Measurements from ENCODE around the gene PPP1R16B.
"Not testable (repeated sequence)": the region's sequence is repeated elsewhere in the genome, so short reads cannot be mapped to it uniquely, and the experiment has no call there.

Gene PPP1R16B

DNA sequence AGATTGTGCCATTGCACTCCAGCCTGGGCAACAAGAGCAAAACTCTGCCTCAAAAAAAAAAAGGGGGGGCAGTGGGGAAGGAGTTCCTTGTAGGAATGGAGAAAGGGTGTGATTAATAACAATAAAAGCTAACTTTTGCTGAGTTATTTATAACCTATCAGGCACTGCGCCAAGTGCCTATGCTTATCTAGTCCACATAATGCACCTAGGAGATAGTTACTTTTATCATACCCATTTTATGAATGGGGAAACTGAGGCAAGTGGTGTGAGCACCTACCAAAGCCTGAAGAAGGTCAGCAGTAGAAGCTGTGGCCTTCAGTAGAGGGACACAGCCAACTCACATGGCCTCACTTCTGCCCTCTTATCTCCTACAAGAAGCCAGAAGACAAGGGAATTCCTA lies 13.6 kb upstream of the PPP1R16B start (continued):
- no peak for TF ChIP-seq ZNF391 (tag by site-specific recombination; IDR thresholded peaks at IDR 0.05; ENCODE audit: borderline replicate concordance, low read depth)
- TF ChIP-seq ZNF510 (tag by site-specific recombination; IDR thresholded peaks at IDR 0.05; ENCODE audit: insufficient replicate concordance) = no peak
- no peak for TF ChIP-seq ZNF610 (tag by site-specific recombination; IDR thresholded peaks at IDR 0.05; ENCODE audit: borderline replicate concordance)

DNA sequence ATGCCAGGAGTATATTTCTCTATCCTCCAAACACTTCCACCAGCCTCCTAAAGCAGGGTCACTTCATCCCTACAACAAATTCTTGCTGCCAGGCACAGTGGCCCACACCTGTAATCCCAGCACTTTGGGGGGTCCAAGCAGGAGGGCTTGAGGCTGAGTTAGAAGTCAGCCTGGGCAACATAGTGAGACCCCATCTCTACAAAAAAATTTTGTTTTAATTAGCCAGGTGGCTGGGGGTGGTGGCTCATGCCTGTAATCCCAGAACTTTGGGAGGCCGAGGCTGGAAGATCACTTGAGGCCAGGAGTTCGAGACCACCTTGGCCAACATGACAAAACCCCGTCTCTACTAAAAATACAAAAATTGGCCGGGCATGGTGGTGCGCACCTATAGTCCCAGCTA lies 11.4 kb upstream of the PPP1R16B start:
- POLR2A ChIA-PET; H3K36me3 ChIP-seq (ENCODE audit: control insufficient read depth in 2 of 2, insufficient read depth in 1 of 2, low read length in 2 of 2); H3K27ac ChIP-seq (ENCODE audit: extremely low read depth, low read depth, low read length); H3K9me3 ChIP-seq (ENCODE audit: control insufficient read depth, insufficient read depth, low read depth, low read length); H3K4me1 ChIP-seq (ENCODE audit: control insufficient read depth, insufficient read depth, low read length); H3K4me3 ChIP-seq (ENCODE audit: low read depth, low read length): not testable (repeated sequence)
- CTCF ChIA-PET = interaction anchor here (0.5 kb wide), 1 partner anchor 127 kb away, joined by 4 read pairs; no protein-coding TSS in a partner anchor

DNA sequence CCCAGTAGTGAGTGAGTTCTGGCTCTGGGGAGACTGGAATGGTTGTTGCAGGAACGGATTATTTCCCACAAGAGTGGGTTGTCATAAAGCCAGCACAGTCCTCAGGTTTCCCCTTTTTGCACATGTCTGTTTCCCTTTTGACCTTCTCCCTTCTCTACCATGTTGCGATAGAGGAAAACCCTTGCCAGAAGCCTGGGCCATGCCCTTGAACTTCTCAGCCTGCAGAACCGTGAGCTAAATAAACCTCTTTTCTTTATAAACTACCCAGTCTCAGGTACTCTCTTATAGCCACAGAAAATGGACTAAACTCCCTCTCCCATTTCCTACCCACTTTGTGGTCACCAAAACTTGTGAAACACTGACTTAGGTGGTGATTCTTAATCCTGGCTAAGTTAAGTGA lies 7.2 kb upstream of the PPP1R16B start:
- Histone ChIP-seq H3K4me3 (ENCODE audit: low read depth, low read length) (no peak overlapping the region), H3K27ac (ENCODE audit: extremely low read depth, low read depth, low read length) (no peak overlapping the region), H3K4me1 (ENCODE audit: control insufficient read depth, insufficient read depth, low read length) (no peaks in the 10 kb centered on the region), H3K36me3 (ENCODE audit: control insufficient read depth in 2 of 2, insufficient read depth in 1 of 2, low read length in 2 of 2) (no peaks in the 10 kb centered on the region), H3K9me3 (ENCODE audit: control insufficient read depth, insufficient read depth, low read depth, low read length) (no peaks in the 10 kb centered on the region)
- TF ChIP-seq, protein P1, sequence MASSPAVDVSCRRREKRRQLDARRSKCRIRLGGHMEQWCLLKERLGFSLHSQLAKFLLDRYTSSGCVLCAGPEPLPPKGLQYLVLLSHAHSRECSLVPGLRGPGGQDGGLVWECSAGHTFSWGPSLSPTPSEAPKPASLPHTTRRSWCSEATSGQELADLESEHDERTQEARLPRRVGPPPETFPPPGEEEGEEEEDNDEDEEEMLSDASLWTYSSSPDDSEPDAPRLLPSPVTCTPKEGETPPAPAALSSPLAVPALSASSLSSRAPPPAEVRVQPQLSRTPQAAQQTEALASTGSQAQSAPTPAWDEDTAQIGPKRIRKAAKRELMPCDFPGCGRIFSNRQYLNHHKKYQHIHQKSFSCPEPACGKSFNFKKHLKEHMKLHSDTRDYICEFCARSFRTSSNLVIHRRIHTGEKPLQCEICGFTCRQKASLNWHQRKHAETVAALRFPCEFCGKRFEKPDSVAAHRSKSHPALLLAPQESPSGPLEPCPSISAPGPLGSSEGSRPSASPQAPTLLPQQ (tag by site-specific recombination; IDR thresholded peaks at IDR 0.05) = no peak
- TF ChIP-seq RBAK (tag by site-specific recombination; IDR thresholded peaks at IDR 0.05) = no peak
- TF ChIP-seq, protein P2, sequence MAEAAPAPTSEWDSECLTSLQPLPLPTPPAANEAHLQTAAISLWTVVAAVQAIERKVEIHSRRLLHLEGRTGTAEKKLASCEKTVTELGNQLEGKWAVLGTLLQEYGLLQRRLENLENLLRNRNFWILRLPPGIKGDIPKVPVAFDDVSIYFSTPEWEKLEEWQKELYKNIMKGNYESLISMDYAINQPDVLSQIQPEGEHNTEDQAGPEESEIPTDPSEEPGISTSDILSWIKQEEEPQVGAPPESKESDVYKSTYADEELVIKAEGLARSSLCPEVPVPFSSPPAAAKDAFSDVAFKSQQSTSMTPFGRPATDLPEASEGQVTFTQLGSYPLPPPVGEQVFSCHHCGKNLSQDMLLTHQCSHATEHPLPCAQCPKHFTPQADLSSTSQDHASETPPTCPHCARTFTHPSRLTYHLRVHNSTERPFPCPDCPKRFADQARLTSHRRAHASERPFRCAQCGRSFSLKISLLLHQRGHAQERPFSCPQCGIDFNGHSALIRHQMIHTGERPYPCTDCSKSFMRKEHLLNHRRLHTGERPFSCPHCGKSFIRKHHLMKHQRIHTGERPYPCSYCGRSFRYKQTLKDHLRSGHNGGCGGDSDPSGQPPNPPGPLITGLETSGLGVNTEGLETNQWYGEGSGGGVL (tag by site-specific recombination; IDR thresholded peaks at IDR 0.05) = no peak
- POLR2A ChIA-PET = no interaction called here
- CTCF ChIA-PET = no interaction called here

DNA sequence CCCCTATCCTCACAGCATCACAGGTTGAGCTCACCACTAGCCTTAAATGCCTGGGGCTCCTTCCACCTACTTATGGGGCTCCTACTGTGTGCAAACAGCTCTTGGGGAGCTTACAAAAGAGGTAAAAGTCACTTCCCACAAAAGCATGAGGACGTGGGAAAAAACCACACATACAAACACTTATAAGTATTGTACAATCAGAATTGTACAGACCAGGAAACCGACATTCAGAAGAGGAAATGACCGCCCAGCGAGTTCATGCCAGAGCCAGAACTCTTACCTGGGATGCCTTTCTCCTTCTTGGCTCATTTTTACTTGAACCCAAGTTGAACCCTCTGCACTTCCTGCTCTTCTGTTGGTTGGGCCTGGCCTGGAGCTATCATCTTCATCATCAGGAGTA lies 6.3 kb upstream of the PPP1R16B start:
- CTCF ChIA-PET = interaction anchor here (0.6 to 2.0 kb wide), 3 partner anchors 9 to 147 kb away, joined by 3 to 8 read pairs (median 4); no protein-coding TSS in a partner anchor
- Histone ChIP-seq H3K9me3 (ENCODE audit: control insufficient read depth, insufficient read depth, low read depth, low read length) (no peaks in the 10 kb centered on the region), H3K36me3 (ENCODE audit: control insufficient read depth in 2 of 2, insufficient read depth in 1 of 2, low read length in 2 of 2) (no peaks in the 10 kb centered on the region), H3K4me1 (ENCODE audit: control insufficient read depth, insufficient read depth, low read length) (no peaks in the 10 kb centered on the region), H3K4me3 (ENCODE audit: low read depth, low read length) (no peak overlapping the region), H3K27ac (ENCODE audit: extremely low read depth, low read depth, low read length) (no peak overlapping the region)
- POLR2A ChIA-PET = interaction anchor here (0.7 kb wide), 1 partner anchor 15 kb away, joined by 4 read pairs; no protein-coding TSS in a partner anchor
- TF ChIP-seq ZNF791 (tag by site-specific recombination; IDR thresholded peaks at IDR 0.05) (no peak), EGR2 (tag by site-specific recombination; IDR thresholded peaks at IDR 0.05; ENCODE audit: low read depth) (no peak), ZNF202 (tag by site-specific recombination; IDR thresholded peaks at IDR 0.05; ENCODE audit: borderline replicate concordance) (no peak), ZNF221 (tag by site-specific recombination; IDR thresholded peaks at IDR 0.05; ENCODE audit: borderline replicate concordance) (no peak)

DNA sequence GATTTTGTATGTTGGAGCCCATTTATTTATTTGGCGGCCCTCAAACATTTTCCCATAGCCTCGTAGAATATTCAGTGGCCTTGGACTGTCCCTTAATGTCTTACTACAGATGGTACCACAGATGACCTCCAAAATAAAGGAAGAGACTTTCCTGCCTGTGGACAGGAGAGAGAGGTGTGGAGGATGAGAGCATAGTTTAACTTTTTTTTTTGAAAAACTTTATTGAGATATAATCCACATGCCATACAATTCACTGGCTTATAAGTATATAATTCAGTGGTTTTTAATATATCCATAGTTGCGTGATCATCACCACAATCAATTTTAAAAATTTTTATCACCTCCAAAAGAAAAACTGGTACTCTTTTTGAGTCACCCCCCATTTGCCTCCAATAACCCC lies 4.6 kb upstream of the PPP1R16B start:
- H3K27ac ChIP-seq (ENCODE audit: extremely low read depth, low read depth, low read length) = no peak overlapping the region
- H3K4me3 ChIP-seq (ENCODE audit: low read depth, low read length) = no peak overlapping the region
- ChIA-PET CTCF (no interaction called here), POLR2A (no interaction called here)
- H3K36me3 ChIP-seq (ENCODE audit: control insufficient read depth in 2 of 2, insufficient read depth in 1 of 2, low read length in 2 of 2) = no peaks in the 10 kb centered on the region
- no peaks in the 10 kb centered on the region for H3K9me3 ChIP-seq (ENCODE audit: control insufficient read depth, insufficient read depth, low read depth, low read length)
- no peaks in the 10 kb centered on the region for H3K4me1 ChIP-seq (ENCODE audit: control insufficient read depth, insufficient read depth, low read length)
- TF ChIP-seq ZNF514 (tag by site-specific recombination; IDR thresholded peaks at IDR 0.05) = no peak
- TF ChIP-seq, protein P3, sequence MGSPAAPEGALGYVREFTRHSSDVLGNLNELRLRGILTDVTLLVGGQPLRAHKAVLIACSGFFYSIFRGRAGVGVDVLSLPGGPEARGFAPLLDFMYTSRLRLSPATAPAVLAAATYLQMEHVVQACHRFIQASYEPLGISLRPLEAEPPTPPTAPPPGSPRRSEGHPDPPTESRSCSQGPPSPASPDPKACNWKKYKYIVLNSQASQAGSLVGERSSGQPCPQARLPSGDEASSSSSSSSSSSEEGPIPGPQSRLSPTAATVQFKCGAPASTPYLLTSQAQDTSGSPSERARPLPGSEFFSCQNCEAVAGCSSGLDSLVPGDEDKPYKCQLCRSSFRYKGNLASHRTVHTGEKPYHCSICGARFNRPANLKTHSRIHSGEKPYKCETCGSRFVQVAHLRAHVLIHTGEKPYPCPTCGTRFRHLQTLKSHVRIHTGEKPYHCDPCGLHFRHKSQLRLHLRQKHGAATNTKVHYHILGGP (tag by site-specific recombination; IDR thresholded peaks at IDR 0.05) = no peak
- no peak for TF ChIP-seq ZNF138 (tag by site-specific recombination; IDR thresholded peaks at IDR 0.05; ENCODE audit: borderline replicate concordance)
- no peak for TF ChIP-seq KLF9 (tag by site-specific recombination; IDR thresholded peaks at IDR 0.05; ENCODE audit: low read depth)
- no peak for TF ChIP-seq ZBTB7A (tag by site-specific recombination; IDR thresholded peaks at IDR 0.05; ENCODE audit: low read depth)
- TF ChIP-seq SETDB1 (IDR thresholded peaks at IDR 0.05; ENCODE audit: insufficient read length, low read length) = no peak
- TF ChIP-seq, protein P4, sequence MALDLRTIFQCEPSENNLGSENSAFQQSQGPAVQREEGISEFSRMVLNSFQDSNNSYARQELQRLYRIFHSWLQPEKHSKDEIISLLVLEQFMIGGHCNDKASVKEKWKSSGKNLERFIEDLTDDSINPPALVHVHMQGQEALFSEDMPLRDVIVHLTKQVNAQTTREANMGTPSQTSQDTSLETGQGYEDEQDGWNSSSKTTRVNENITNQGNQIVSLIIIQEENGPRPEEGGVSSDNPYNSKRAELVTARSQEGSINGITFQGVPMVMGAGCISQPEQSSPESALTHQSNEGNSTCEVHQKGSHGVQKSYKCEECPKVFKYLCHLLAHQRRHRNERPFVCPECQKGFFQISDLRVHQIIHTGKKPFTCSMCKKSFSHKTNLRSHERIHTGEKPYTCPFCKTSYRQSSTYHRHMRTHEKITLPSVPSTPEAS (tag by site-specific recombination; IDR thresholded peaks at IDR 0.05) = no peak
- TF ChIP-seq MEIS1 (CRISPR knock-in tag; IDR thresholded peaks at IDR 0.05; ENCODE audit: borderline replicate concordance) = no peak
- no peak for TF ChIP-seq ZNF214 (tag by site-specific recombination; IDR thresholded peaks at IDR 0.05; ENCODE audit: borderline replicate concordance)
